ENCODE data around the gene RASL10A.
"Not testable (repeated sequence)": the region's sequence is repeated elsewhere in the genome, so short reads cannot be mapped to it uniquely, and the experiment has no call there.

The RASL10A gene

GRCh38 chr22:29345932-29346331 lies 30.4 kb upstream of the RASL10A start:
- peaks cover 19% of the 10 kb centered on the region for H3K4me1 ChIP-seq (ENCODE audit: control insufficient read depth, insufficient read depth, low read length)
- H3K27me3 ChIP-seq (ENCODE audit: control insufficient read depth, insufficient read depth, low read length) = no peaks in the 10 kb centered on the region
- H3K4me2 ChIP-seq (ENCODE audit: low read length) = no peak overlapping the region
- no peak overlapping the region for H3K4me3 ChIP-seq (ENCODE audit: low read length)
- no peak overlapping the region for H3K9ac ChIP-seq (ENCODE audit: low read depth, low read length)
- H3K9me3 ChIP-seq (replicated peaks; ENCODE audit: low read length) = no peaks in the 10 kb centered on the region
- peaks cover 71% of the 10 kb centered on the region for H3K36me3 ChIP-seq (ENCODE audit: insufficient read depth, low read length)

DNA sequence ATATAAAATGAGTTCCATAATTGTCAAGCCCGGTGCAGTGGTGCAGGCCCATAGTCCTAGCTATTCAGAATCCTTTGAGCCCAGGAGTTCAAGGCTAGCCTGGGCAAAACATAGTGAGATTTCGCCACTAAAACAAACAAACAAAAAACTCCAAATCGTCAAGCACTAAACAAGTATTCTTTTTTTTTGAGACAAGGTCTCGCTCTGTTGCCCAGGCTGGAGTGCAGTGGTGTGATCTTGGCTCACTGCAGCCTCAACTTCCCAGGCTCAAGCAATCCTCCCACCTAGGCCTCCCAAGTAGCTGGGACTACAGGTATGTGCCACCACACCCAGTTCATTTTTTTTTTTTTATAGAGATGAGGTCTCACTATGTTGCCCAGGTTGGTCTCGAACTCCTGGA lies 29.4 kb upstream of the RASL10A start:
- H3K36me3 ChIP-seq (ENCODE audit: insufficient read depth, low read length) = peaks cover 71% of the 10 kb centered on the region
- H3K4me1 ChIP-seq (ENCODE audit: control insufficient read depth, insufficient read depth, low read length) = peaks cover 19% of the 10 kb centered on the region
- not testable (repeated sequence) for H3K4me2 ChIP-seq (ENCODE audit: low read length); H3K4me3 ChIP-seq (ENCODE audit: low read length); H3K9me3 ChIP-seq (replicated peaks; ENCODE audit: low read length); H3K27me3 ChIP-seq (ENCODE audit: control insufficient read depth, insufficient read depth, low read length); H3K9ac ChIP-seq (ENCODE audit: low read depth, low read length)

- H3K4me2 ChIP-seq (ENCODE audit: low read length) = no peak overlapping the region
- no peaks in the 10 kb centered on the region for H3K9me3 ChIP-seq (replicated peaks; ENCODE audit: low read length)
- no peaks in the 10 kb centered on the region for H3K27me3 ChIP-seq (ENCODE audit: control insufficient read depth, insufficient read depth, low read length)
- peaks cover 74% of the 10 kb centered on the region for H3K36me3 ChIP-seq (ENCODE audit: insufficient read depth, low read length)
- no peak overlapping the region for H3K9ac ChIP-seq (ENCODE audit: low read depth, low read length)
- H3K4me3 ChIP-seq (ENCODE audit: low read length) = no peak overlapping the region
- H3K4me1 ChIP-seq (ENCODE audit: control insufficient read depth, insufficient read depth, low read length) = peaks cover 19% of the 10 kb centered on the region
Measured at GRCh38 chr22:29344137-29344536, 28.6 kb upstream of the RASL10A start.

DNA sequence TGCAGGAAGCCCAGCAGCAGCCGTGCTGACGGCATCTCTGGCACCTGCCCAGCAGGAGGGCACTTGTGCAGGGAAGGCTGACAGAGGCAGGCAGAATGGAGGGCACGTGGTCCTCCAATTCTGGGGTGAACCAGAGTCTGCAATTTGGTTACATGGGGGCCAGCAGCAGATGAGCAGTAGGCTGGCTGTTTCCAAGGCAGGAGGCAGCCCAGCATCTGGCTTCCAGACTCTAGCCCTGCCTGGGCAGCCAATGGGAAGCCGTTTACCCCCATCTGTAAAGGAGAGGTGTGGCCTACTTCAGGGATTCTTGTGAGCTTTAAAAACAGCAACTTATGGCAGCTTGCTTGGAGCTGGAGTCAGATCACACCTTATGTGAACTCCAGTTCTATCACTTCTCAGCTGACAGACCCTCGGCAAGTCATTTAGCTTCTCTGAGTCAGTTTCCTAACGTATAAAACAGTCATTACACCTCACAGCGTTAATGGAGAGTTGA lies 27.9 kb upstream of the RASL10A start:
- Histone ChIP-seq H3K27me3 (ENCODE audit: control insufficient read depth, insufficient read depth, low read length) (no peaks in the 10 kb centered on the region), H3K36me3 (ENCODE audit: insufficient read depth, low read length) (peaks cover 74% of the 10 kb centered on the region), H3K9ac (ENCODE audit: low read depth, low read length) (no peak overlapping the region), H3K4me3 (ENCODE audit: low read length) (no peak overlapping the region), H3K4me2 (ENCODE audit: low read length) (no peak overlapping the region), H3K9me3 (replicated peaks; ENCODE audit: low read length) (no peaks in the 10 kb centered on the region), H3K4me1 (ENCODE audit: control insufficient read depth, insufficient read depth, low read length) (peaks cover 19% of the 10 kb centered on the region)

DNA sequence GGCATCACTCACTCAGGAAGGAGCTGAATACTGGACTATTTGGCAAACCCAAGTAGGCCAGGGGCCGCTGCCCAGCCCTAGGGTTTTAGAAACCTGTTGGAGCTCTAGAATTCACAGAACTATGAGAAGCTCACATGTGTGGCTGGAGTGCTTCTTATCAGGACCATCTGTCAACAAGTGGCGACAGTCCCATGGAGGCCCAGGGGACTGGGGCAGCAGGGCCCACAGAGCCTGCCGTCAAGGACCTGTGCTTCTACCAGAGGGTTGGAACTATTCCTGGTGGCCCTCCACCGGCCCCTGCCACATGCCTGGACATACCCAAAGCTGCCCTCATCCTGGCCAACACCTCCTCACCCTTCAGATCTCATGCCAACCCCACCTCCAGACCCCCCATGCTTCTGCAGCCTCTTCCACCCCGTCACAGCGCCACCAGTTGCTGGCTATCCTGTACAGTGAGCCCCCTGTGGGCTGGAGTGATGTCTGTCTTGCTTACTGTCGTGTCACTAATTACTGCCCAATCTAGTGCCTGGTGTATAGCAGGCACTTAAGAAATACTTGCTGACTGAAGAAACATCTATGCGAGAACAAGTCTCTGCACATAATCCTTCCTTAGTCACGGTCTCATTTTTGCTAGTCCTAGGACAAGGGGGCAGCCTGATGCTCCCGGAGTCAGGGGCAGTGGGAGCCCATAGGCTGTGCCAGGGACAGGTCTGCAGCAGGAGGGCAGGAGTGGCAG lies 27.2 kb upstream of the RASL10A start:
- Histone ChIP-seq H3K36me3 (ENCODE audit: insufficient read depth, low read length) (peaks cover 74% of the 10 kb centered on the region), H3K4me3 (ENCODE audit: low read length) (no peak overlapping the region), H3K9ac (ENCODE audit: low read depth, low read length) (no peak overlapping the region), H3K9me3 (replicated peaks; ENCODE audit: low read length) (no peaks in the 10 kb centered on the region), H3K27me3 (ENCODE audit: control insufficient read depth, insufficient read depth, low read length) (no peaks in the 10 kb centered on the region), H3K4me2 (ENCODE audit: low read length) (no peak overlapping the region), H3K4me1 (ENCODE audit: control insufficient read depth, insufficient read depth, low read length) (peaks cover 19% of the 10 kb centered on the region)

- H3K9ac ChIP-seq (ENCODE audit: low read depth, low read length) = no peak overlapping the region
- no peaks in the 10 kb centered on the region for H3K9me3 ChIP-seq (replicated peaks; ENCODE audit: low read length)
- H3K4me1 ChIP-seq (ENCODE audit: control insufficient read depth, insufficient read depth, low read length) = peaks cover 19% of the 10 kb centered on the region
- H3K27me3 ChIP-seq (ENCODE audit: control insufficient read depth, insufficient read depth, low read length) = no peaks in the 10 kb centered on the region
- H3K4me2 ChIP-seq (ENCODE audit: low read length) = no peak overlapping the region
- peaks cover 74% of the 10 kb centered on the region for H3K36me3 ChIP-seq (ENCODE audit: insufficient read depth, low read length)
- no peak overlapping the region for H3K4me3 ChIP-seq (ENCODE audit: low read length)
Measured at GRCh38 chr22:29342177-29342576, 26.7 kb upstream of the RASL10A start.

- peaks cover 74% of the 10 kb centered on the region for H3K36me3 ChIP-seq (ENCODE audit: insufficient read depth, low read length)
- H3K4me3 ChIP-seq (ENCODE audit: low read length) = no peak overlapping the region
- H3K9ac ChIP-seq (ENCODE audit: low read depth, low read length) = no peak overlapping the region
- no peaks in the 10 kb centered on the region for H3K9me3 ChIP-seq (replicated peaks; ENCODE audit: low read length)
- no peak overlapping the region for H3K4me2 ChIP-seq (ENCODE audit: low read length)
- peaks cover 19% of the 10 kb centered on the region for H3K4me1 ChIP-seq (ENCODE audit: control insufficient read depth, insufficient read depth, low read length)
- no peaks in the 10 kb centered on the region for H3K27me3 ChIP-seq (ENCODE audit: control insufficient read depth, insufficient read depth, low read length)
Measured at GRCh38 chr22:29341849-29342127, 26.3 kb upstream of the RASL10A start.

DNA sequence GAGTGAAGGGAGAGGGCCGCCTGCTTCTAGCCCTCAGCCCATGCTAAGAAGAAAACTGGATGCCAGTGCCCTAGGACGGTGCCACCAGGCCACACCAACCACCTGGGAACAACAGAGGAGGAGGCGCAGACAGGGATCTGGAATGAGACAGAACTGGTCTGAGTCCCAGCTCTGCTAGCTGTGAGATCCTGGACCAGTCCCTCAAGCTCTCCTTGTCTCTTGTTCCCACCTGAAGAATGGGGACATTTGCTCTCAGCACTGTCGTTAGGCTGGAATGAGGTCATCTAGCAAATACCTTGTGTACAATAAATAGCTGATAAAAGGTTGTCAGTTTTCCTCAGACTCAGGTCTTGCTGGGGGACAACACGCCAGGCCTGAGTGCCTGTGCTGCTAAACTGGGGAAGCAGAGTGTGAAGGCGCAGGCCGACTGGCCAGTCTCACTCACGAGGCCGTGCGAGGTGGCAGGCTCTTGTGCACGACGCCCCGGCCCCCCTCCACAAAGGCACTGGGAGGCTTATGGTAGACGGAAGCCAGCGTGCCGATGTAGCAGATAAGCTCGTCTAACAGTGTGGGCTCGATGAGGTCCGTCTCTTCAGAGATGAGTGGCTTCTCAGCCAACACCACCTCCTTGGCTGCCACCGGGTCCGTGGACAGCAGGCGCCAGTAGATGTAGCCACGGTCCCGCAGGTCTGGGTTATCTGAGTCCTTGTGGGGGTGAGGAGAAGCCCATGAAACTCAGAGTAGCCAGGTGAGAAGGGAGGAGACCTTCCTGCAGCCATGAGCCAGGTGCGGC lies 25.8 kb upstream of the RASL10A start:
- H3K36me3 ChIP-seq (ENCODE audit: insufficient read depth, low read length) = peaks cover 73% of the 10 kb centered on the region
- H3K4me2 ChIP-seq (ENCODE audit: low read length) = no peak overlapping the region
- no peak overlapping the region for H3K9ac ChIP-seq (ENCODE audit: low read depth, low read length)
- H3K4me1 ChIP-seq (ENCODE audit: control insufficient read depth, insufficient read depth, low read length) = peaks cover 19% of the 10 kb centered on the region
- H3K4me3 ChIP-seq (ENCODE audit: low read length) = no peak overlapping the region
- no peaks in the 10 kb centered on the region for H3K9me3 ChIP-seq (replicated peaks; ENCODE audit: low read length)
- no peaks in the 10 kb centered on the region for H3K27me3 ChIP-seq (ENCODE audit: control insufficient read depth, insufficient read depth, low read length)

GRCh38 chr22:29340566-29340965 lies 25.1 kb upstream of the RASL10A start:
- Histone ChIP-seq H3K9me3 (replicated peaks; ENCODE audit: low read length) (no peaks in the 10 kb centered on the region), H3K4me3 (ENCODE audit: low read length) (no peak overlapping the region), H3K36me3 (ENCODE audit: insufficient read depth, low read length) (peaks cover 75% of the 10 kb centered on the region), H3K27me3 (ENCODE audit: control insufficient read depth, insufficient read depth, low read length) (no peaks in the 10 kb centered on the region), H3K9ac (ENCODE audit: low read depth, low read length) (no peak overlapping the region), H3K4me1 (ENCODE audit: control insufficient read depth, insufficient read depth, low read length) (peaks cover 20% of the 10 kb centered on the region), H3K4me2 (ENCODE audit: low read length) (no peak overlapping the region)

GRCh38 chr22:29339381-29340235 lies 24.1 kb upstream of the RASL10A start:
- Histone ChIP-seq H3K36me3 (ENCODE audit: insufficient read depth, low read length) (peaks cover 81% of the 10 kb centered on the region), H3K4me3 (ENCODE audit: low read length) (no peak overlapping the region), H3K4me1 (ENCODE audit: control insufficient read depth, insufficient read depth, low read length) (peaks cover 27% of the 10 kb centered on the region), H3K9me3 (replicated peaks; ENCODE audit: low read length) (no peaks in the 10 kb centered on the region), H3K4me2 (ENCODE audit: low read length) (no peak overlapping the region), H3K27me3 (ENCODE audit: control insufficient read depth, insufficient read depth, low read length) (no peaks in the 10 kb centered on the region), H3K9ac (ENCODE audit: low read depth, low read length) (no peak overlapping the region)

- Histone ChIP-seq H3K36me3 (ENCODE audit: insufficient read depth, low read length) (peaks cover 79% of the 10 kb centered on the region), H3K4me1 (ENCODE audit: control insufficient read depth, insufficient read depth, low read length) (peaks cover 15% of the 10 kb centered on the region), H3K4me2 (ENCODE audit: low read length) (no peak overlapping the region)
Measured at GRCh38 chr22:29338398-29338797, 22.9 kb upstream of the RASL10A start.

More at GRCh38 chr22:29338398-29338797, 22.9 kb upstream of the RASL10A start:
- no peaks in the 10 kb centered on the region for H3K9me3 ChIP-seq (replicated peaks; ENCODE audit: low read length)
- no peak overlapping the region for H3K9ac ChIP-seq (ENCODE audit: low read depth, low read length)
- no peaks in the 10 kb centered on the region for H3K27me3 ChIP-seq (ENCODE audit: control insufficient read depth, insufficient read depth, low read length)
- H3K4me3 ChIP-seq (ENCODE audit: low read length) = no peak overlapping the region
